Gastroesophageal sphincter (tissue), 3 donors: Measurements from ENCODE around the gene EGFR.

ENCODE experiments used
- POLR2A ChIP-seq, 2 donors: fragments of 450-650 bp; IDR thresholded peaks; one replicate each; pipeline ENCODE4 v1.6.1; 2017; ENCODE audit warnings: antibody characterized with exemption in 2 of 2, mild to moderate bottlenecking in 2 of 2, moderate library complexity in 1 of 2
- POLR2AphosphoS5 ChIP-seq: sonication (generic); formaldehyde crosslinking; IDR thresholded peaks from one replicate; pipeline ENCODE4 v1.6.1; 2017; ENCODE audit warnings: antibody characterized with exemption
- TF ChIP-seq, protein P1 (sequence below), 4 experiments: fragments of 200-600 bp in 2 of 4; fragments of 450-650 bp in 2 of 4; sonication (generic) in 1 of 4; IDR thresholded peaks; one replicate each; pipeline ENCODE4 v1.5.1; 2017 to 2019; ENCODE audit warnings: antibody characterized with exemption in 4 of 4, mild to moderate bottlenecking in 2 of 4, moderate library complexity in 2 of 4

DNA sequence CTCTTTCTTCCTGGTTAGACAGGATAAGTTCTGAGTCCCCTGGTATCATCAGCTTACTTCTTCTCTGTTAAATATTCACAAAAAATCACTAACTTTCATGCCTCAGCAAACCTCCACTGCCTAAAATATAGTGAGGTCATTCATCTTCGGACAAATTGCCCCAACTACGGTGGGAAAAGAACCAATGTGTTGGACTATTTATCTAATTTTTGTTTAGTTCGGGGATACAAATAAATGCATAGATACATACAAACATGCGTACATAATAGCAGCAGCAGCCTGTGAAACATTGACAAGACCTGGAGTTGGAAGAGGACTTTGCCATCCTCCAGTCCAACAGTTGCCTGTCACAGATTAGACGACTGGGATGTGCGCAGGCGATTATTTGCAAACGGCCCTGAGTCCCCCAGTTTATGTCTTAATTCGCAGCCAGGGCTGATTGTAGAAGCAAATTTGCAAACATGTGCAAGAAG, 51.5 kb downstream of the EGFR start:
- TF ChIP-seq, protein P1, sequence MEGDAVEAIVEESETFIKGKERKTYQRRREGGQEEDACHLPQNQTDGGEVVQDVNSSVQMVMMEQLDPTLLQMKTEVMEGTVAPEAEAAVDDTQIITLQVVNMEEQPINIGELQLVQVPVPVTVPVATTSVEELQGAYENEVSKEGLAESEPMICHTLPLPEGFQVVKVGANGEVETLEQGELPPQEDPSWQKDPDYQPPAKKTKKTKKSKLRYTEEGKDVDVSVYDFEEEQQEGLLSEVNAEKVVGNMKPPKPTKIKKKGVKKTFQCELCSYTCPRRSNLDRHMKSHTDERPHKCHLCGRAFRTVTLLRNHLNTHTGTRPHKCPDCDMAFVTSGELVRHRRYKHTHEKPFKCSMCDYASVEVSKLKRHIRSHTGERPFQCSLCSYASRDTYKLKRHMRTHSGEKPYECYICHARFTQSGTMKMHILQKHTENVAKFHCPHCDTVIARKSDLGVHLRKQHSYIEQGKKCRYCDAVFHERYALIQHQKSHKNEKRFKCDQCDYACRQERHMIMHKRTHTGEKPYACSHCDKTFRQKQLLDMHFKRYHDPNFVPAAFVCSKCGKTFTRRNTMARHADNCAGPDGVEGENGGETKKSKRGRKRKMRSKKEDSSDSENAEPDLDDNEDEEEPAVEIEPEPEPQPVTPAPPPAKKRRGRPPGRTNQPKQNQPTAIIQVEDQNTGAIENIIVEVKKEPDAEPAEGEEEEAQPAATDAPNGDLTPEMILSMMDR (IDR thresholded peaks at IDR 0.05), result no peak
- TF ChIP-seq POLR2A (IDR thresholded peaks at IDR 0.05), result no peak
- TF ChIP-seq POLR2AphosphoS5, result no peak
